BJ (cell line): ENCODE results near the gene CDC42BPB. TPM values are rescaled to one million over a fixed set of nuclear protein-coding genes. Genes with fewer than 3 reads are reported as not detected.

Experiments used
- CTCF ChIA-PET: fragments of 350-600 bp; formaldehyde crosslinking; extraction: SDS; loops from one replicate; lab custom pipeline; 2021; ENCODE audit warnings: antibody characterized with exemption, inconsistent platforms; lab: Yijun Ruan, JAX
- POLR2A ChIA-PET: fragments of 300-600 bp; sonication (Branson Sonifier 250); formaldehyde crosslinking; extraction: SDS; loops from one replicate; lab custom pipeline; 2021; ENCODE audit warnings: antibody characterized with exemption; lab: Charles Lee
- DNase-seq: peaks from one replicate; pipeline ENCODE4 v3.0.0-alpha.2; 2011; ENCODE audit warnings: low read depth
- H3K27me3 ChIP-seq: 2 replicates; pipeline ENCODE4 v1.6.0; 2011; ENCODE audit warnings: low read length; ENCODE audit not compliant: control insufficient read depth, insufficient read depth
- H3K36me3 ChIP-seq: 2 replicates; pipeline ENCODE4 v1.5.1; 2011; ENCODE audit warnings: low read length; ENCODE audit not compliant: control insufficient read depth, insufficient read depth
- H3K4me3 ChIP-seq: 2 replicates; pipeline ENCODE4 v1.5.1; 2011; ENCODE audit warnings: low read depth, mild to moderate bottlenecking, control low read depth, low read length
- CTCF ChIP-seq: IDR thresholded peaks from 2 replicates; pipeline ENCODE4 v1.5.1; 2011; ENCODE audit warnings: low read depth, mild to moderate bottlenecking, control low read depth, inconsistent platforms, low read length, moderate library complexity; ENCODE audit not compliant: insufficient read depth
- polyA plus RNA-seq: library from polyadenylated mRNA; depleted of rRNA; stranded (reverse); fragments of >200 nt; gene quantifications from 2 replicates; pipeline ENCODE4 v1.2.3, GENCODE V29; 2011

CDC42BPB gene
- polyA plus RNA-seq, 1 experiment: 66.5 TPM

GRCh38 chr14:102962111-102962627 lies 95.2 kb downstream of the CDC42BPB start:
- Histone ChIP-seq H3K36me3 (peaks cover 31% of the 10 kb centered on the region), H3K27me3 (no peaks in the 10 kb centered on the region), H3K4me3 (no peak overlapping the region)
- POLR2A ChIA-PET: no interaction called here
- no peak for TF ChIP-seq CTCF
- CTCF ChIA-PET: no interaction called here
- no peak for DNase-seq

DNA sequence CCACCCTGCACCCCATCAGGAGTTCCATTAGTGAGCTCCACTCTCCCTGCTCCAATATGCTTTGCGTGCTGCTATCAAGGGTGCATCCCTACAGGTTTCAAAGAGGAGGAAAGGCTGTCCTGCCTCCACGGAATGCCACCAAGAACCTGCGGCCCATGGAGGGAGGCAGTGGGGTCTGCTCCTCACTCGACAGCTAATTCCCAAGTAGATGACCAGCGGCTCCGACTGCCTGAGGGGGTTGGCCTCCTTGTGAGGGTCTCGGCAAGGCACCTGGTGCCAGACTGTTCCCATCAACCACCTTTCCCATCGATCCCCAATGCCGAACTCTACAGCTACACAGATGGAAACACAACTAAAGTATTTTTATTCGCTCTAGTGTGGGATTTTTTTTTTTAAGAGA lies 98.9 kb downstream of the CDC42BPB start:
- DNase-seq: no peak
- CTCF ChIA-PET: interaction anchor here (0.6 to 0.8 kb wide), 2 partner anchors 18 to 46 kb away, joined by 3 read pairs; no protein-coding TSS in a partner anchor
- peaks cover 26% of the 10 kb centered on the region for H3K36me3 ChIP-seq

GRCh38 chr14:102957222-102957621 lies 100.1 kb downstream of the CDC42BPB start:
- POLR2A ChIA-PET: no interaction called here
- CTCF ChIA-PET: interaction anchor here (0.8 to 1.6 kb wide), 2 partner anchors 14 to 15 kb away, joined by 3 read pairs; no protein-coding TSS in a partner anchor
- Histone ChIP-seq H3K27me3 (no peaks in the 10 kb centered on the region), H3K4me3 (no peak overlapping the region), H3K36me3 (peaks cover 30% of the 10 kb centered on the region)
- no peak for DNase-seq
- no peak for TF ChIP-seq CTCF

More for the DNA sequence above, 98.9 kb downstream of the CDC42BPB start:
- H3K4me3 ChIP-seq: no peak overlapping the region
- H3K27me3 ChIP-seq: no peaks in the 10 kb centered on the region
- POLR2A ChIA-PET: no interaction called here
- no peak for TF ChIP-seq CTCF

- CTCF ChIA-PET: interaction anchor here (1.6 kb wide), 1 partner anchor 16 kb away, joined by 3 read pairs; no protein-coding TSS in a partner anchor
- peaks cover 34% of the 10 kb centered on the region for H3K36me3 ChIP-seq
- no peak overlapping the region for H3K4me3 ChIP-seq
- POLR2A ChIA-PET: no interaction called here
- TF ChIP-seq CTCF: no peak
- no peak for DNase-seq
- no peaks in the 10 kb centered on the region for H3K27me3 ChIP-seq
Measured at GRCh38 chr14:102955636-102956408, 101.5 kb downstream of the CDC42BPB start.

DNA sequence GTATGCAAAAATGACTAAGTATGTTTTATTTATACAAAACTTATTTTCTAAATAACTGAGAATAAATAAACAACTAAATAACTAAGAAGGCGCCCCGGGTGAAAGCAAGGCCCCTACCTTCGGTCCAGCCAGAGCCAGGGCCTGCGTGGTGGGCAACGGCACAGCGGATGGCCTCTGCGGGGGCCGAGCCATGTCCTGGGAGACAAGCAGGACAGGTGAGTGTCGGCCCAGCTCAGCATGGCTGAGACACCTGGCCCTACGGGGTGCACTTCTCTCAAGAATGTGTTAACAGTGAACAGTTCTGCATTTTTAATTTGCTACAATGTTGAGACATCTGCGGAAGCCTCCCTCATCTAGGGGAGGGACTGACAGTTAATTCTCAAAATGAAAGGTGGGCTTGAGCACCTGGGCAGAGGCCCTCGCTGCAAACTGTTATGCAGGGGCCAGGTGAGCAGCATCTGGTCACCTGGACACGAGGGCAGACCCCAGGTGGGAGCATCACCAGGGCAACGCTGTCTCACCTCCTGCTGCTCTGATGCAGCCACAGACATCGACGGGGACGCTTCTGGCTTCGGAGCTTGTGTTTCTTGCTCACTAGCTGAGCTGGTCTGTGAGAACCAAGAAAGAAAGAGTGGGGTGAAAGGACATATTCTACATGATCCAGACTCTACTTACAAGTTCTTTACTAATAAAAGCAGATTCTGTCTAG lies 103.1 kb downstream of the CDC42BPB start:
- POLR2A ChIA-PET: interaction anchor here (0.5 kb wide), 1 partner anchor 299 kb away, joined by 4 read pairs; no protein-coding TSS in a partner anchor
- CTCF ChIA-PET: interaction anchor here (1.0 kb wide), 1 partner anchor 151 kb away, joined by 3 read pairs; no protein-coding TSS in a partner anchor
- no peaks in the 10 kb centered on the region for H3K27me3 ChIP-seq
- no peak for TF ChIP-seq CTCF
- peaks cover 43% of the 10 kb centered on the region for H3K36me3 ChIP-seq
- DNase-seq: no peak
- H3K4me3 ChIP-seq: no peak overlapping the region
